Measurements from ENCODE around the gene KCNJ11.

GRCh38 chr11:17393472-17393871 lies 5.0 kb upstream of the KCNJ11 start:
- no peak for TF ChIP-seq EZH2phosphoT487 (IDR thresholded peaks at IDR 0.05; ENCODE audit: insufficient read depth, low read depth)
- no peak for TF ChIP-seq EZH2 (IDR thresholded peaks at IDR 0.05; ENCODE audit: insufficient read depth, poor library complexity, severe bottlenecking)
